ENCODE measurements around the gene MSI2. TPM values are rescaled to one million over a fixed set of nuclear protein-coding genes. Genes with fewer than 3 reads are reported as not detected.

MSI2 gene
- total and polyA plus RNA-seq, 2 experiments from 2014 or later: 18.9 to 41.8 TPM

GRCh38 chr17:57264250-57264649 lies 7.9 kb downstream of the MSI2 start:
- Mint-ChIP-seq H3K36me3 (ENCODE audit: low read depth) (peaks cover 81% of the 10 kb centered on the region), H3K27me3 (ENCODE audit: insufficient read depth, low read depth, poor library complexity) (peaks cover 3% of the 10 kb centered on the region), H3K4me1 (peaks cover 35% of the 10 kb centered on the region), H3K9me3 (no peaks in the 10 kb centered on the region), H3K4me3 (no peak overlapping the region), H3K27ac (no peak overlapping the region)
- Histone ChIP-seq H3K36me3 (ENCODE audit: insufficient read depth) (peaks cover 36% of the 10 kb centered on the region), H3K27me3 (ENCODE audit: insufficient read depth) (peaks cover 19% of the 10 kb centered on the region), H3K4me1 (ENCODE audit: insufficient read depth) (peaks cover 17% of the 10 kb centered on the region), H3K9me2 (ENCODE audit: insufficient read depth) (no peaks in the 10 kb centered on the region), H4K20me1 (replicated peaks; ENCODE audit: insufficient read depth) (peaks cover 63% of the 10 kb centered on the region), H3K79me2 (replicated peaks; ENCODE audit: insufficient read depth) (peaks cover 52% of the 10 kb centered on the region), H2AFZ (no peak overlapping the region), H3K4me2 (no peak overlapping the region), H3K4me3 (no peak overlapping the region), H3F3A (replicated peaks; ENCODE audit: low read depth) (no peaks in the 10 kb centered on the region), H3K27ac (ENCODE audit: low read depth) (no peak overlapping the region)
- TF ChIP-seq ZNF462 (CRISPR knock-in tag; IDR thresholded peaks at IDR 0.05) (no peak), POLR2AphosphoS5 (IDR thresholded peaks at IDR 0.05; ENCODE audit: low read depth) (no peak), EZH2 (IDR thresholded peaks at IDR 0.05; ENCODE audit: low read depth, unreplicated experiment) (no peak), JUNB (IDR thresholded peaks at IDR 0.05; ENCODE audit: unreplicated experiment) (no peak), ETS1 (IDR thresholded peaks at IDR 0.05) (no peak), CREB1 (CRISPR knock-in tag; IDR thresholded peaks at IDR 0.05; ENCODE audit: low read depth) (no peak), STAT1 (IDR thresholded peaks at IDR 0.05; ENCODE audit: unreplicated experiment) (no peak), REST (IDR thresholded peaks at IDR 0.05; ENCODE audit: unreplicated experiment) (no peak), EZH2phosphoT487 (IDR thresholded peaks at IDR 0.05; ENCODE audit: unreplicated experiment) (no peak), ZNF114 (CRISPR knock-in tag; IDR thresholded peaks at IDR 0.05) (no peak), CTCF (conservative IDR thresholded peaks at IDR 0.05; ENCODE audit: low read depth in 2 of 2) (no peak), NANOG (IDR thresholded peaks at IDR 0.05; ENCODE audit: borderline replicate concordance) (no peak)
- DNase-seq (ENCODE audit: low spot score): no peak
- ATAC-seq: no peak

All from GM23338 (cell line).